K562 (cell line): Measurements from ENCODE around the gene SCARF2. TPM values are rescaled to one million over a fixed set of nuclear protein-coding genes. Genes with fewer than 3 reads are reported as not detected.

Source experiments
- CXXC5 ChIP-seq: fragments of 250-450 bp; sonication (Bioruptor Pico); IDR thresholded peaks from 2 replicates; pipeline ENCODE4 v1.8.0; 2022; ENCODE audit warnings: inconsistent platforms, mild to moderate bottlenecking, moderate library complexity
- ETS2 ChIP-seq: IDR thresholded peaks from 2 replicates; pipeline ENCODE4 v1.6.1; 2016; ENCODE audit warnings: borderline replicate concordance, missing genetic modification characterization, mild to moderate bottlenecking, moderate library complexity, missing compliant biosample characterization; ENCODE audit not compliant: poor library complexity, severe bottlenecking
- IRF2 ChIP-seq: sonication (generic); formaldehyde crosslinking; IDR thresholded peaks from 2 replicates; pipeline ENCODE4 v1.8.1; 2022; ENCODE audit warnings: mild to moderate bottlenecking, missing genetic modification reagents
- JUN ChIP-seq, 2 experiments: sonication (generic) in 1 of 2; formaldehyde crosslinking in 1 of 2; IDR thresholded peaks; 2 replicates each; pipeline versions ENCODE4 v1.6.1 to v1.8.0; 2012 to 2022; ENCODE audit warnings: borderline replicate concordance in 2 of 2, mild to moderate bottlenecking in 2 of 2, improper control_type of control experiment in 1 of 2, low read depth in 1 of 2, low read length in 1 of 2, missing genetic modification reagents in 1 of 2
- KDM2B ChIP-seq: fragments of 250-450 bp; sonication (Bioruptor Pico); IDR thresholded peaks from 2 replicates; pipeline ENCODE4 v1.8.0; 2021; ENCODE audit warnings: mild to moderate bottlenecking, moderate library complexity
- PTRF ChIP-seq: fragments of 450-650 bp; IDR thresholded peaks from 2 replicates; pipeline ENCODE4 v1.6.1; 2016; ENCODE audit warnings: mild to moderate bottlenecking, missing genetic modification characterization, missing compliant biosample characterization
- RBM14 ChIP-seq: fragments of 200-400 bp; formaldehyde crosslinking; IDR thresholded peaks from 2 replicates; pipeline ENCODE4 v1.6.1; 2018; ENCODE audit warnings: low read depth, mild to moderate bottlenecking, low read length, moderate library complexity, borderline replicate concordance; ENCODE audit not compliant: insufficient read depth
- SPI1 ChIP-seq: IDR thresholded peaks from 2 replicates; pipeline ENCODE4 v1.6.1; 2011; ENCODE audit warnings: low read depth, low read length, control low read depth, borderline replicate concordance
- STAT5A ChIP-seq: IDR thresholded peaks from 2 replicates; pipeline ENCODE4 v1.6.1; 2012; ENCODE audit warnings: low read length, inconsistent platforms, borderline replicate concordance
- TEAD1 ChIP-seq, 2 experiments: fragments of 450-650 bp in 1 of 2; sonication (generic) in 1 of 2; formaldehyde crosslinking; IDR thresholded peaks; 2 replicates each; pipeline versions ENCODE4 v1.4.0 to v1.8.0; 2020 to 2022; ENCODE audit warnings: mild to moderate bottlenecking in 2 of 2, missing genetic modification reagents in 1 of 2
- THRAP3 ChIP-seq: fragments of 450-650 bp; IDR thresholded peaks from 2 replicates; pipeline ENCODE4 v1.6.1; 2016; ENCODE audit warnings: mild to moderate bottlenecking, inconsistent platforms, borderline replicate concordance
- ZFPM2 ChIP-seq: fragments of 250-450 bp; sonication (Bioruptor Pico); IDR thresholded peaks from 2 replicates; pipeline ENCODE4 v1.5.1; 2022; ENCODE audit warnings: mild to moderate bottlenecking
- ZNF217 ChIP-seq: sonication (generic); formaldehyde crosslinking; IDR thresholded peaks from 2 replicates; pipeline ENCODE4 v1.8.0; 2022; ENCODE audit warnings: mild to moderate bottlenecking, missing genetic modification reagents
- ZNF239 ChIP-seq: fragments of 250-450 bp; sonication (Bioruptor Pico); IDR thresholded peaks from 2 replicates; pipeline ENCODE4 v1.4.0; 2020; ENCODE audit warnings: mild to moderate bottlenecking
- ZNF76 ChIP-seq: fragments of 250-450 bp; sonication (Bioruptor Pico); IDR thresholded peaks from 2 replicates; pipeline ENCODE4 v1.4.0; 2020; ENCODE audit warnings: mild to moderate bottlenecking, moderate library complexity, borderline replicate concordance
- polyA plus RNA-seq, 8 experiments: library from polyadenylated mRNA; depleted of rRNA in 4 of 8; stranded (reverse) in 5 of 8; unstranded in 3 of 8; fragments of >200 nt; fragmentation: Nextera tagmentation in 2 of 8; fragmentation: Illumina TruSeq in 1 of 8; extraction: Ambion mirVana in 2 of 8; extraction: Trizol in 1 of 8; gene quantifications; 2 replicates each; pipeline versions ENCODE4 v1.2.1 to v1.2.3, GENCODE V29; 2011 to 2014; ENCODE audit warnings: inconsistent platforms in 1 of 8, missing spikeins in 1 of 8
- total RNA-seq, 7 experiments: library from RNA; depleted of rRNA in 6 of 7; stranded (reverse); fragments of >200 nt in 6 of 7; fragmentation: Illumina TruSeq in 2 of 7; extraction: Trizol in 2 of 7; gene quantifications; 2 replicates each; pipeline versions ENCODE4 v1.2.1 to v1.2.3, GENCODE V29; 2011 to 2021; ENCODE audit warnings: low replicate concordance in 1 of 7
- TF ChIP-seq, protein P1 (sequence below): fragments of 250-450 bp; sonication (Bioruptor Pico); IDR thresholded peaks from 2 replicates; pipeline ENCODE4 v1.8.0; 2022; ENCODE audit warnings: inconsistent platforms, mild to moderate bottlenecking, moderate library complexity, borderline replicate concordance
- TF ChIP-seq, protein P2 (sequence below): fragments of 450-650 bp; formaldehyde crosslinking; conservative IDR thresholded peaks from 2 replicates; pipeline ENCODE4 v1.4.0; 2022; ENCODE audit warnings: mild to moderate bottlenecking, missing genetic modification characterization
- TF ChIP-seq, protein P3 (sequence below): fragments of 250-450 bp; sonication (Bioruptor Pico); IDR thresholded peaks from 2 replicates; pipeline ENCODE4 v1.4.0; 2020

Gene SCARF2
- total and polyA plus RNA-seq, 9 of the 15 experiments (the other 6 are each of a cell fraction or from before 2014, with no cell fraction given) = 0.06 to 0.32 (median 0.21) TPM; not detected in 5

DNA sequence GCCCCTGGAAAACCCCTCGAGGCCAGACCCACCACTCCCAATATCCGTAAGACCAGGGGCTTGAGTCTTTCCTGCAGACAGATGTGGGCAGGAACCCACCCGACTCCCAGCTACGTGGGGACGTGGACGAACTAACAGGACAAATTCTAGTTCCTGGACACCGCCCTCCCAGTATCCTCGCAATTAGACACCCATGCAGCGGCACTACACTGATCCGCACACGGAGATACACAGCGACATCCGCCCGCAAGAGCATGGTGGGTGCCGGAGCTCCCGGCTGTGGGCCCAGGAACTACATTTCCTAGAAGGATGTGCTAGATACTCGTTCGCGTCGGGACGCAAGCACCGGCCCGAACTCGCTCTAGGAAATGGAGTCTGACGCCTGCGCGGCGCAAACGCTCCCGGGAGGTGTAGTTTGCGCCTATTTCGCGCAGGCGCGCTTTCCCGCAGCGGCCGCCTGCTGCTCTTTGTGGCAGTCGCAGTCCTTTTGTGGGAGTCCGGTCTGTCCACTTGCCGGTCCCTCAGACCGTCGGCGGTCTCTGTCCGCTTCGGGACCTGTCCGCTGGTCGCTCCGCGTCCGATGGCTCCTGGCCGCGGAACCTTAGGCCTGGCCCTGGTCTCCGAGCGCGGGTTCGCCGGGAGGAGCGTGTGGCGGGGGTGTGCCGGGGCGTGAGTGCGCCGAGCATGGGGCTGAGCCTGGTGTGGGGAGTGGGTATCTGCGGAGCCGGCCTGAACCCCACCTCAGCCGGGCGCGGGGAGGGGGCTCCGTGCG is 43.7 kb downstream of the SCARF2 start, which contains the start of gene ZNF74 (continued):
- TF ChIP-seq ETS2 (tag) = no peak
- 0 out of 2 replicates have a peak, but pooled peaks have one; percentile 89 for TF ChIP-seq ZNF76 (CRISPR knock-in tag)
- 0 out of 2 replicates have a peak, but pooled peaks have one; percentile 34 for TF ChIP-seq SPI1
- peak; percentile 74 for TF ChIP-seq JUN (IDR thresholded peaks at IDR 0.05; ENCODE audit: borderline replicate concordance, low read depth, low read length)
- no peak for TF ChIP-seq JUN (CRISPR knock-in tag; IDR thresholded peaks at IDR 0.05; ENCODE audit: borderline replicate concordance)
- TF ChIP-seq, protein P1, sequence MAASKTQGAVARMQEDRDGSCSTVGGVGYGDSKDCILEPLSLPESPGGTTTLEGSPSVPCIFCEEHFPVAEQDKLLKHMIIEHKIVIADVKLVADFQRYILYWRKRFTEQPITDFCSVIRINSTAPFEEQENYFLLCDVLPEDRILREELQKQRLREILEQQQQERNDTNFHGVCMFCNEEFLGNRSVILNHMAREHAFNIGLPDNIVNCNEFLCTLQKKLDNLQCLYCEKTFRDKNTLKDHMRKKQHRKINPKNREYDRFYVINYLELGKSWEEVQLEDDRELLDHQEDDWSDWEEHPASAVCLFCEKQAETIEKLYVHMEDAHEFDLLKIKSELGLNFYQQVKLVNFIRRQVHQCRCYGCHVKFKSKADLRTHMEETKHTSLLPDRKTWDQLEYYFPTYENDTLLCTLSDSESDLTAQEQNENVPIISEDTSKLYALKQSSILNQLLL (CRISPR knock-in tag) = no peak
- TF ChIP-seq ZFPM2 (CRISPR knock-in tag) = peak; percentile 97
- TF ChIP-seq THRAP3 = no peak
- TF ChIP-seq KDM2B (CRISPR knock-in tag) = peak; percentile 92
- TF ChIP-seq IRF2 = no peak
- TF ChIP-seq, protein P2, sequence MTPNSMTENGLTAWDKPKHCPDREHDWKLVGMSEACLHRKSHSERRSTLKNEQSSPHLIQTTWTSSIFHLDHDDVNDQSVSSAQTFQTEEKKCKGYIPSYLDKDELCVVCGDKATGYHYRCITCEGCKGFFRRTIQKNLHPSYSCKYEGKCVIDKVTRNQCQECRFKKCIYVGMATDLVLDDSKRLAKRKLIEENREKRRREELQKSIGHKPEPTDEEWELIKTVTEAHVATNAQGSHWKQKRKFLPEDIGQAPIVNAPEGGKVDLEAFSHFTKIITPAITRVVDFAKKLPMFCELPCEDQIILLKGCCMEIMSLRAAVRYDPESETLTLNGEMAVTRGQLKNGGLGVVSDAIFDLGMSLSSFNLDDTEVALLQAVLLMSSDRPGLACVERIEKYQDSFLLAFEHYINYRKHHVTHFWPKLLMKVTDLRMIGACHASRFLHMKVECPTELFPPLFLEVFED = peak; percentile 93
- peak; percentile 85; the same call in 1 of the 2 replicates for TF ChIP-seq RBM14
- peak; percentile 48; the same call in 1 of the 2 replicates for TF ChIP-seq PTRF
- TF ChIP-seq CXXC5 = peak; percentile 100
- TF ChIP-seq, protein P3, sequence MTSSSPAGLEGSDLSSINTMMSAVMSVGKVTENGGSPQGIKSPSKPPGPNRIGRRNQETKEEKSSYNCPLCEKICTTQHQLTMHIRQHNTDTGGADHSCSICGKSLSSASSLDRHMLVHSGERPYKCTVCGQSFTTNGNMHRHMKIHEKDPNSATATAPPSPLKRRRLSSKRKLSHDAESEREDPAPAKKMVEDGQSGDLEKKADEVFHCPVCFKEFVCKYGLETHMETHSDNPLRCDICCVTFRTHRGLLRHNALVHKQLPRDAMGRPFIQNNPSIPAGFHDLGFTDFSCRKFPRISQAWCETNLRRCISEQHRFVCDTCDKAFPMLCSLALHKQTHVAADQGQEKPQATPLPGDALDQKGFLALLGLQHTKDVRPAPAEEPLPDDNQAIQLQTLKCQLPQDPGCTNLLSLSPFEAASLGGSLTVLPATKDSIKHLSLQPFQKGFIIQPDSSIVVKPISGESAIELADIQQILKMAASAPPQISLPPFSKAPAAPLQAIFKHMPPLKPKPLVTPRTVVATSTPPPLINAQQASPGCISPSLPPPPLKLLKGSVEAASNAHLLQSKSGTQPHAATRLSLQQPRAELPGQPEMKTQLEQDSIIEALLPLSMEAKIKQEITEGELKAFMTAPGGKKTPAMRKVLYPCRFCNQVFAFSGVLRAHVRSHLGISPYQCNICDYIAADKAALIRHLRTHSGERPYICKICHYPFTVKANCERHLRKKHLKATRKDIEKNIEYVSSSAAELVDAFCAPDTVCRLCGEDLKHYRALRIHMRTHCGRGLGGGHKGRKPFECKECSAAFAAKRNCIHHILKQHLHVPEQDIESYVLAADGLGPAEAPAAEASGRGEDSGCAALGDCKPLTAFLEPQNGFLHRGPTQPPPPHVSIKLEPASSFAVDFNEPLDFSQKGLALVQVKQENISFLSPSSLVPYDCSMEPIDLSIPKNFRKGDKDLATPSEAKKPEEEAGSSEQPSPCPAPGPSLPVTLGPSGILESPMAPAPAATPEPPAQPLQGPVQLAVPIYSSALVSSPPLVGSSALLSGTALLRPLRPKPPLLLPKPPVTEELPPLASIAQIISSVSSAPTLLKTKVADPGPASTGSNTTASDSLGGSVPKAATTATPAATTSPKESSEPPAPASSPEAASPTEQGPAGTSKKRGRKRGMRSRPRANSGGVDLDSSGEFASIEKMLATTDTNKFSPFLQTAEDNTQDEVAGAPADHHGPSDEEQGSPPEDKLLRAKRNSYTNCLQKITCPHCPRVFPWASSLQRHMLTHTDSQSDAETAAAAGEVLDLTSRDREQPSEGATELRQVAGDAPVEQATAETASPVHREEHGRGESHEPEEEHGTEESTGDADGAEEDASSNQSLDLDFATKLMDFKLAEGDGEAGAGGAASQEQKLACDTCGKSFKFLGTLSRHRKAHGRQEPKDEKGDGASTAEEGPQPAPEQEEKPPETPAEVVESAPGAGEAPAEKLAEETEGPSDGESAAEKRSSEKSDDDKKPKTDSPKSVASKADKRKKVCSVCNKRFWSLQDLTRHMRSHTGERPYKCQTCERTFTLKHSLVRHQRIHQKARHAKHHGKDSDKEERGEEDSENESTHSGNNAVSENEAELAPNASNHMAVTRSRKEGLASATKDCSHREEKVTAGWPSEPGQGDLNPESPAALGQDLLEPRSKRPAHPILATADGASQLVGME (CRISPR knock-in tag) = peak; percentile 84; the same call in 1 of the 2 replicates
- TF ChIP-seq ZNF217 (CRISPR knock-in tag) = no peak
- peak in 1 of 2 experiments; percentile 69; a peak in 2 of 4 replicates for TF ChIP-seq TEAD1 (CRISPR knock-in tag; IDR thresholded peaks at IDR 0.05)
- TF ChIP-seq ZNF239 (CRISPR knock-in tag) = peak; percentile 48
- no peak; the same call in 1 of the 2 replicates for TF ChIP-seq STAT5A
